ENCODE results near the gene FMN1. TPM values are rescaled to one million over a fixed set of nuclear protein-coding genes. Genes with fewer than 3 reads are reported as not detected.

Gene FMN1
- total RNA-seq, 2 experiments from 2014 or later = 0.04 to 0.13 TPM

GRCh38 chr15:32877252-32878019, 317.1 kb downstream of the FMN1 start:
- POLR2A ChIA-PET = no interaction called here
- CTCF ChIA-PET = no interaction called here

- POLR2A ChIA-PET = no interaction called here
Observed at GRCh38 chr15:32873284-32874114, 321.0 kb downstream of the FMN1 start.

GRCh38 chr15:32872621-32873283, 321.8 kb downstream of the FMN1 start:
- ChIA-PET POLR2A (no interaction called here), CTCF (no interaction called here)

More at GRCh38 chr15:32873284-32874114, 321.0 kb downstream of the FMN1 start:
- CTCF ChIA-PET = no interaction called here

- CTCF ChIA-PET = no interaction called here
- POLR2A ChIA-PET = no interaction called here
Observed at GRCh38 chr15:32871883-32872282, 322.6 kb downstream of the FMN1 start.

GRCh38 chr15:32870240-32871033, 324.1 kb downstream of the FMN1 start:
- ChIA-PET CTCF (no interaction called here), POLR2A (no interaction called here)

GRCh38 chr15:32869776-32870175, 324.7 kb downstream of the FMN1 start:
- POLR2A ChIA-PET = no interaction called here
- CTCF ChIA-PET = no interaction called here

- CTCF ChIA-PET = no interaction called here
- POLR2A ChIA-PET = no interaction called here
Observed at GRCh38 chr15:32867313-32867626, 327.2 kb downstream of the FMN1 start.

- POLR2A ChIA-PET = no interaction called here
- CTCF ChIA-PET = no interaction called here
Observed at GRCh38 chr15:32866454-32867312, 327.8 kb downstream of the FMN1 start.

- CTCF ChIA-PET = no interaction called here
- POLR2A ChIA-PET = no interaction called here
Observed at GRCh38 chr15:32864841-32865240, 329.7 kb downstream of the FMN1 start.

GRCh38 chr15:32864051-32864450, 330.5 kb downstream of the FMN1 start:
- ChIA-PET CTCF (no interaction called here), POLR2A (no interaction called here)

- ChIA-PET CTCF (no interaction called here), POLR2A (no interaction called here)
Observed at GRCh38 chr15:32861761-32862160, 332.8 kb downstream of the FMN1 start.

- CTCF ChIA-PET = no interaction called here
- POLR2A ChIA-PET = no interaction called here
Observed at GRCh38 chr15:32861174-32861573, 333.3 kb downstream of the FMN1 start.

- CTCF ChIA-PET = no interaction called here
- POLR2A ChIA-PET = no interaction called here
Observed at GRCh38 chr15:32859996-32860395, 334.5 kb downstream of the FMN1 start.

- ChIA-PET CTCF (no interaction called here), POLR2A (no interaction called here)
Observed at GRCh38 chr15:32859251-32859650, 335.3 kb downstream of the FMN1 start.

- ChIA-PET CTCF (no interaction called here), POLR2A (no interaction called here)
Observed at GRCh38 chr15:32857732-32858131, 336.8 kb downstream of the FMN1 start.

GRCh38 chr15:32856753-32857152, 337.8 kb downstream of the FMN1 start:
- ChIA-PET CTCF (no interaction called here), POLR2A (no interaction called here)

- POLR2A ChIA-PET = no interaction called here
- CTCF ChIA-PET = no interaction called here
Observed at GRCh38 chr15:32855942-32856341, 338.6 kb downstream of the FMN1 start.

- POLR2A ChIA-PET = no interaction called here
- CTCF ChIA-PET = no interaction called here
Observed at GRCh38 chr15:32853592-32853991, 340.9 kb downstream of the FMN1 start.

- POLR2A ChIA-PET = no interaction called here
Observed at GRCh38 chr15:32852771-32853170, 341.7 kb downstream of the FMN1 start.

GRCh38 chr15:32852017-32852416, 342.5 kb downstream of the FMN1 start:
- ChIA-PET POLR2A (no interaction called here), CTCF (no interaction called here)

More at GRCh38 chr15:32852771-32853170, 341.7 kb downstream of the FMN1 start:
- CTCF ChIA-PET = no interaction called here

Measured in activated CD8-positive, alpha-beta memory T cell treated with anti-CD3 and anti-CD28 coated beads for 36 hours (primary cell).